ENCODE data around the gene CEP104. TPM values are rescaled to one million over a fixed set of nuclear protein-coding genes. Genes with fewer than 3 reads are reported as not detected.

CEP104 gene
- total and polyA plus RNA-seq, 2 donors (not counting 1 experiment from before 2014, with no cell fraction given), result 25.4 to 28.9 TPM

GRCh38 chr1:3785456-3786157 is 71.4 kb downstream of the CEP104 start:
- no peak for DNase-seq (ENCODE audit: low read depth in 2 of 2)
- no peaks in the 10 kb centered on the region for H3K4me1 ChIP-seq (ENCODE audit: control insufficient read depth, extremely low read depth, insufficient read depth, low read length)
- H3K27me3 ChIP-seq (ENCODE audit: control insufficient read depth, insufficient read depth, low read length), result no peaks in the 10 kb centered on the region
- TF ChIP-seq, protein P1, sequence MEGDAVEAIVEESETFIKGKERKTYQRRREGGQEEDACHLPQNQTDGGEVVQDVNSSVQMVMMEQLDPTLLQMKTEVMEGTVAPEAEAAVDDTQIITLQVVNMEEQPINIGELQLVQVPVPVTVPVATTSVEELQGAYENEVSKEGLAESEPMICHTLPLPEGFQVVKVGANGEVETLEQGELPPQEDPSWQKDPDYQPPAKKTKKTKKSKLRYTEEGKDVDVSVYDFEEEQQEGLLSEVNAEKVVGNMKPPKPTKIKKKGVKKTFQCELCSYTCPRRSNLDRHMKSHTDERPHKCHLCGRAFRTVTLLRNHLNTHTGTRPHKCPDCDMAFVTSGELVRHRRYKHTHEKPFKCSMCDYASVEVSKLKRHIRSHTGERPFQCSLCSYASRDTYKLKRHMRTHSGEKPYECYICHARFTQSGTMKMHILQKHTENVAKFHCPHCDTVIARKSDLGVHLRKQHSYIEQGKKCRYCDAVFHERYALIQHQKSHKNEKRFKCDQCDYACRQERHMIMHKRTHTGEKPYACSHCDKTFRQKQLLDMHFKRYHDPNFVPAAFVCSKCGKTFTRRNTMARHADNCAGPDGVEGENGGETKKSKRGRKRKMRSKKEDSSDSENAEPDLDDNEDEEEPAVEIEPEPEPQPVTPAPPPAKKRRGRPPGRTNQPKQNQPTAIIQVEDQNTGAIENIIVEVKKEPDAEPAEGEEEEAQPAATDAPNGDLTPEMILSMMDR (conservative IDR thresholded peaks at IDR 0.05 in 1 of 2, IDR thresholded peaks at IDR 0.05 in 1 of 2; ENCODE audit: low read depth in 1 of 2, low read length in 2 of 2), result peak; percentile 12 to 38
- no peak for TF ChIP-seq EZH2 (IDR thresholded peaks at IDR 0.05; ENCODE audit: low read length, missing control alignments)
- no peak overlapping the region for H3K9ac ChIP-seq (ENCODE audit: insufficient read depth, low read length)
- no peak overlapping the region for H3K27ac ChIP-seq (ENCODE audit: insufficient read depth, low read length)
- no peak overlapping the region for H3K4me2 ChIP-seq (ENCODE audit: extremely low read depth, insufficient read depth, low read length)
- H4K20me1 ChIP-seq (ENCODE audit: control insufficient read depth, extremely low read depth, insufficient read depth, low read length), result no peaks in the 10 kb centered on the region
- H3K9me3 ChIP-seq (ENCODE audit: control insufficient read depth, insufficient read depth, low read depth, low read length), result no peaks in the 10 kb centered on the region
- no peak overlapping the region for H2AFZ ChIP-seq (ENCODE audit: low read length)
- H3K4me3 ChIP-seq (replicated peaks in 1 of 4; ENCODE audit: control extremely low read depth in 1 of 4, insufficient read depth in 1 of 4, low read depth in 3 of 4, low read length in 4 of 4), result no peak overlapping the region
- peaks cover 21% of the 10 kb centered on the region for H3K36me3 ChIP-seq (ENCODE audit: control insufficient read depth, insufficient read depth, low read length)
- peaks cover 30% of the 10 kb centered on the region for H3K79me2 ChIP-seq (ENCODE audit: control insufficient read depth, insufficient read depth, low read length)

GRCh38 chr1:3785045-3785444 is 72.0 kb downstream of the CEP104 start:
- peaks cover 21% of the 10 kb centered on the region for H3K36me3 ChIP-seq (ENCODE audit: control insufficient read depth, insufficient read depth, low read length)
- H3K4me3 ChIP-seq (replicated peaks in 1 of 4; ENCODE audit: control extremely low read depth in 1 of 4, insufficient read depth in 1 of 4, low read depth in 3 of 4, low read length in 4 of 4), result no peak overlapping the region
- no peak for DNase-seq (ENCODE audit: low read depth in 2 of 2)

GRCh38 chr1:3783651-3784474 is 73.1 kb downstream of the CEP104 start:
- peaks cover 24% of the 10 kb centered on the region for H3K36me3 ChIP-seq (ENCODE audit: control insufficient read depth, insufficient read depth, low read length)

More at GRCh38 chr1:3785045-3785444, 72.0 kb downstream of the CEP104 start:
- Histone ChIP-seq H3K79me2 (ENCODE audit: control insufficient read depth, insufficient read depth, low read length) (peaks cover 24% of the 10 kb centered on the region), H3K9ac (ENCODE audit: insufficient read depth, low read length) (no peak overlapping the region), H3K27me3 (ENCODE audit: control insufficient read depth, insufficient read depth, low read length) (no peaks in the 10 kb centered on the region), H3K9me3 (ENCODE audit: control insufficient read depth, insufficient read depth, low read depth, low read length) (no peaks in the 10 kb centered on the region), H4K20me1 (ENCODE audit: control insufficient read depth, extremely low read depth, insufficient read depth, low read length) (no peaks in the 10 kb centered on the region), H3K4me1 (ENCODE audit: control insufficient read depth, extremely low read depth, insufficient read depth, low read length) (no peaks in the 10 kb centered on the region), H3K4me2 (ENCODE audit: extremely low read depth, insufficient read depth, low read length) (no peak overlapping the region), H2AFZ (ENCODE audit: low read length) (no peak overlapping the region), H3K27ac (ENCODE audit: insufficient read depth, low read length) (no peak overlapping the region)
- no peak for TF ChIP-seq EZH2 (IDR thresholded peaks at IDR 0.05; ENCODE audit: low read length, missing control alignments)
- TF ChIP-seq, protein P1 (conservative IDR thresholded peaks at IDR 0.05 in 1 of 2, IDR thresholded peaks at IDR 0.05 in 1 of 2; ENCODE audit: low read depth in 1 of 2, low read length in 2 of 2), result no peak

More at GRCh38 chr1:3783651-3784474, 73.1 kb downstream of the CEP104 start:
- H3K4me3 ChIP-seq (replicated peaks in 1 of 4; ENCODE audit: control extremely low read depth in 1 of 4, insufficient read depth in 1 of 4, low read depth in 3 of 4, low read length in 4 of 4), result no peak overlapping the region
- TF ChIP-seq, protein P1 (conservative IDR thresholded peaks at IDR 0.05 in 1 of 2, IDR thresholded peaks at IDR 0.05 in 1 of 2; ENCODE audit: low read depth in 1 of 2, low read length in 2 of 2), result no peak
- no peak for TF ChIP-seq EZH2 (IDR thresholded peaks at IDR 0.05; ENCODE audit: low read length, missing control alignments)
- H3K9me3 ChIP-seq (ENCODE audit: control insufficient read depth, insufficient read depth, low read depth, low read length), result no peaks in the 10 kb centered on the region
- H3K27me3 ChIP-seq (ENCODE audit: control insufficient read depth, insufficient read depth, low read length), result no peaks in the 10 kb centered on the region
- H3K79me2 ChIP-seq (ENCODE audit: control insufficient read depth, insufficient read depth, low read length), result peaks cover 14% of the 10 kb centered on the region
- no peaks in the 10 kb centered on the region for H3K4me1 ChIP-seq (ENCODE audit: control insufficient read depth, extremely low read depth, insufficient read depth, low read length)
- H4K20me1 ChIP-seq (ENCODE audit: control insufficient read depth, extremely low read depth, insufficient read depth, low read length), result no peaks in the 10 kb centered on the region
- H3K9ac ChIP-seq (ENCODE audit: insufficient read depth, low read length), result no peak overlapping the region
- DNase-seq (ENCODE audit: low read depth in 2 of 2), result no peak
- H3K4me2 ChIP-seq (ENCODE audit: extremely low read depth, insufficient read depth, low read length), result no peak overlapping the region
- no peak overlapping the region for H3K27ac ChIP-seq (ENCODE audit: insufficient read depth, low read length)
- H2AFZ ChIP-seq (ENCODE audit: low read length), result no peak overlapping the region

Measured in fibroblast of lung (primary cell).